Measurements from ENCODE around the gene OLFML2A. TPM values are rescaled to one million over a fixed set of nuclear protein-coding genes. Genes with fewer than 3 reads are reported as not detected.

The OLFML2A gene
- total RNA-seq, 1 experiment from 2014 or later, result 5.8 TPM

DNA sequence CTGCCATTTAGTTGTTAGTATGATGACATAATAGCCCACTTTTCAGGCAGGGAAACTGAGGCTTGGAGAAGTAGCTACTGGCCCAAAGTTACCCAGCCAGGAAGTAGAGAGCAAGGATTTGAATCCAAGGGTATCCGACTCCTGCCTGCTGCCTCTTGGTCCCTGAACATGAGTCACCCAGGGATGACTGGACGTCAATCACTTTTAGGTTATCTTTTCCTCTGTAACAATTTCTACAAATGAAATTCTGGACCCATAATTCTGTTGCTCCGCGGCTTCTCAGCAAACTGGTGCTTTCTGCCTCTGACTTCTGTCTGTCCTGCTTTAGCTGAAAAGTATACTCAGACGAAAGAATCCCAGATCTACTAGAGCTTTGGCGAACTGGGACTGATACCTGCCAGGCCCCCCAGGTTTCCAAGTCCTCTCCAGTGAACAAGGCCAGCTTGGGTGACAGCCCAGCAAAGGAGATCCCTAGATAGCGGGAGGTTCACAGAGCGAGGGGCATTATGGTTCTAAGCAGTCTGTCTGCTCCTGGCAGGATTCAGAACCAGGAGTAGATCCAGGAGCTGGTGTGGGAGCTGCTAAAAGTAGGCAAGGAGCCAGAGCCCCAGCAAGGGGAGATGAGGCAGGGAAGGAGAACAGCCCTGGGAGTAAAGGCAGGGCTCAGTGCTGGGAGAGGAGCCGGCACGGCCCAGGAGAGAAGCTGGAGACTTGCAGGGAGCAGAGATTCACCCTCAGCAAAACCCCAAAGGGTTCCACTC, 20.6 kb downstream of the OLFML2A start:
- WGBS (ENCODE audit: extremely low coverage, insufficient read length, low lambda C conversion rate), result no CpG with 5 or more reads among the region's 10 CpGs
- H3K79me1 ChIP-seq (ENCODE audit: insufficient read depth, low read depth, low read length, poor library complexity, severe bottlenecking), result no peaks in the 10 kb centered on the region
- H3K79me2 ChIP-seq (ENCODE audit: insufficient read depth, low read length), result no peaks in the 10 kb centered on the region
- TF ChIP-seq, protein P1, sequence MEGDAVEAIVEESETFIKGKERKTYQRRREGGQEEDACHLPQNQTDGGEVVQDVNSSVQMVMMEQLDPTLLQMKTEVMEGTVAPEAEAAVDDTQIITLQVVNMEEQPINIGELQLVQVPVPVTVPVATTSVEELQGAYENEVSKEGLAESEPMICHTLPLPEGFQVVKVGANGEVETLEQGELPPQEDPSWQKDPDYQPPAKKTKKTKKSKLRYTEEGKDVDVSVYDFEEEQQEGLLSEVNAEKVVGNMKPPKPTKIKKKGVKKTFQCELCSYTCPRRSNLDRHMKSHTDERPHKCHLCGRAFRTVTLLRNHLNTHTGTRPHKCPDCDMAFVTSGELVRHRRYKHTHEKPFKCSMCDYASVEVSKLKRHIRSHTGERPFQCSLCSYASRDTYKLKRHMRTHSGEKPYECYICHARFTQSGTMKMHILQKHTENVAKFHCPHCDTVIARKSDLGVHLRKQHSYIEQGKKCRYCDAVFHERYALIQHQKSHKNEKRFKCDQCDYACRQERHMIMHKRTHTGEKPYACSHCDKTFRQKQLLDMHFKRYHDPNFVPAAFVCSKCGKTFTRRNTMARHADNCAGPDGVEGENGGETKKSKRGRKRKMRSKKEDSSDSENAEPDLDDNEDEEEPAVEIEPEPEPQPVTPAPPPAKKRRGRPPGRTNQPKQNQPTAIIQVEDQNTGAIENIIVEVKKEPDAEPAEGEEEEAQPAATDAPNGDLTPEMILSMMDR (conservative IDR thresholded peaks at IDR 0.05), result no peak
- H3K23ac ChIP-seq (ENCODE audit: insufficient read length, low read depth, low read length), result no peak overlapping the region
- H4K8ac ChIP-seq (replicated peaks; ENCODE audit: insufficient read length, low read depth, low read length), result no peak overlapping the region
- H2BK120ac ChIP-seq (ENCODE audit: low read depth, low read length, poor library complexity, severe bottlenecking), result no peak overlapping the region
- no peak overlapping the region for H4K91ac ChIP-seq (ENCODE audit: insufficient read length, low read depth, low read length)
- no peak overlapping the region for H3K56ac ChIP-seq (ENCODE audit: insufficient read length, low read depth, low read length)
- no peak overlapping the region for H3T11ph ChIP-seq (ENCODE audit: low read length)
- Mint-ChIP-seq H3K36me3 (ENCODE audit: insufficient read depth in 1 of 3, low read depth in 3 of 3) (no peaks in the 10 kb centered on the region; a peak in 1 of 7 replicates), H3K9me3 (no peaks in the 10 kb centered on the region), H3K4me3 (no peak overlapping the region), H3K27me3 (ENCODE audit: low read depth) (no peaks in the 10 kb centered on the region; the same call in 1 of the 2 replicates), H3K4me1 (peaks cover 8 to 11% of the 10 kb centered on the region in 2 experiments; a peak in 3 of 4 replicates), H3K27ac (peak overlapping the region in 1 of 3 experiments; percentile 72; a peak in 3 of 7 replicates)
- H3K4me2 ChIP-seq (ENCODE audit: insufficient read depth, insufficient read length, low read length), result no peak overlapping the region
- no peak overlapping the region for H2AFZ ChIP-seq (ENCODE audit: low read length)
- no peaks in the 10 kb centered on the region for H3K27me3 ChIP-seq (ENCODE audit: insufficient read depth, low read length)
- no peak overlapping the region for H3K14ac ChIP-seq (ENCODE audit: insufficient read depth, low read length)
- H2BK15ac ChIP-seq (ENCODE audit: low read depth, low read length), result no peak overlapping the region
- H2BK12ac ChIP-seq (ENCODE audit: insufficient read length, low read depth, low read length), result no peak overlapping the region
- H3K23me2 ChIP-seq (ENCODE audit: insufficient read length, low read depth, low read length, poor library complexity, severe bottlenecking), result no peaks in the 10 kb centered on the region
- H3K18ac ChIP-seq (ENCODE audit: insufficient read length, low read depth, low read length), result no peak overlapping the region
- no peak overlapping the region for H2BK20ac ChIP-seq (ENCODE audit: low read depth, low read length, poor library complexity, severe bottlenecking)
- no peak overlapping the region for H3K9ac ChIP-seq (ENCODE audit: extremely low read depth, insufficient read length, low read length)
- H2AK5ac ChIP-seq (ENCODE audit: insufficient read length, low read length), result no peak overlapping the region
- no peaks in the 10 kb centered on the region for H4K20me1 ChIP-seq (ENCODE audit: control insufficient read depth, insufficient read depth, insufficient read length)
- no peak for DNase-seq
- no peak overlapping the region for H4K5ac ChIP-seq (ENCODE audit: insufficient read length, low read depth, low read length)
- no peak overlapping the region for H3K27ac ChIP-seq (ENCODE audit: insufficient read length, low read depth, low read length)
- H3K9me3 ChIP-seq (ENCODE audit: control insufficient read depth, low read depth, low read length), result no peaks in the 10 kb centered on the region
- no peak overlapping the region for H3K4ac ChIP-seq (ENCODE audit: low read depth, low read length)
- no peaks in the 10 kb centered on the region for H3K4me1 ChIP-seq (ENCODE audit: insufficient read depth, low read length)
- H2BK5ac ChIP-seq (ENCODE audit: insufficient read length, low read length), result no peak overlapping the region
